GM12872 (cell line): ENCODE measurements around the gene MT1A.

Experiments
- TF ChIP-seq, protein P1 (sequence below): IDR thresholded peaks from 3 replicates; pipeline ENCODE4 v1.5.1; 2011; ENCODE audit warnings: low read depth, mild to moderate bottlenecking, low read length, moderate library complexity; ENCODE audit not compliant: insufficient read depth

Gene MT1A

DNA sequence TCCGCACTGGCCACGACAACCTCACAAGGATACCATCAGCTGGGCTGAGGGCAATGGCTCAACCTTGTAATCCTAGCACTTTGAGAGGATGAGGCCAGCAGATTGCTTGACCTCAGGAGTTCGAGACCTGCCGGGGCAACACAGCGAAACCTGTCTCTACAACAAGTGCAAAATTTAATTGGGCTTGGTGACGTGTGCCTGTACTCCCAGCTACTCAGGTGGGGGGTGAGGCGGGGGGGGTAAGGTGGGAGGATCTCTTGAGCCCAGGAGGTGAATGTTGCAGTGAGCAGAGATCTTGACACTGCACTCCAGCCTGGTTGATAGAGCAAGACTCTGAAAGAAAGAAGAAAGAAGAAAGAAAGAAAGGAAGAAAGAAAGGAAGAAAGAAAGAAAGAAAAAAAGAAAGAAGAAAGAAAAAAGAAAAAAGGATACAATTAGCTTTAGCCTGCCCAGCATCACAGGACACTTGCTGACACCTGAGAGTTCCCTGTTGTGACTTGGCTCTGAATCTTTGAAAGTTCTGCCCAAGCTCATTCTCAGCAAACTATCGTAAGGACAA lies 18.0 kb upstream of the MT1A start:
- TF ChIP-seq, protein P1, sequence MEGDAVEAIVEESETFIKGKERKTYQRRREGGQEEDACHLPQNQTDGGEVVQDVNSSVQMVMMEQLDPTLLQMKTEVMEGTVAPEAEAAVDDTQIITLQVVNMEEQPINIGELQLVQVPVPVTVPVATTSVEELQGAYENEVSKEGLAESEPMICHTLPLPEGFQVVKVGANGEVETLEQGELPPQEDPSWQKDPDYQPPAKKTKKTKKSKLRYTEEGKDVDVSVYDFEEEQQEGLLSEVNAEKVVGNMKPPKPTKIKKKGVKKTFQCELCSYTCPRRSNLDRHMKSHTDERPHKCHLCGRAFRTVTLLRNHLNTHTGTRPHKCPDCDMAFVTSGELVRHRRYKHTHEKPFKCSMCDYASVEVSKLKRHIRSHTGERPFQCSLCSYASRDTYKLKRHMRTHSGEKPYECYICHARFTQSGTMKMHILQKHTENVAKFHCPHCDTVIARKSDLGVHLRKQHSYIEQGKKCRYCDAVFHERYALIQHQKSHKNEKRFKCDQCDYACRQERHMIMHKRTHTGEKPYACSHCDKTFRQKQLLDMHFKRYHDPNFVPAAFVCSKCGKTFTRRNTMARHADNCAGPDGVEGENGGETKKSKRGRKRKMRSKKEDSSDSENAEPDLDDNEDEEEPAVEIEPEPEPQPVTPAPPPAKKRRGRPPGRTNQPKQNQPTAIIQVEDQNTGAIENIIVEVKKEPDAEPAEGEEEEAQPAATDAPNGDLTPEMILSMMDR, result no peak

DNA sequence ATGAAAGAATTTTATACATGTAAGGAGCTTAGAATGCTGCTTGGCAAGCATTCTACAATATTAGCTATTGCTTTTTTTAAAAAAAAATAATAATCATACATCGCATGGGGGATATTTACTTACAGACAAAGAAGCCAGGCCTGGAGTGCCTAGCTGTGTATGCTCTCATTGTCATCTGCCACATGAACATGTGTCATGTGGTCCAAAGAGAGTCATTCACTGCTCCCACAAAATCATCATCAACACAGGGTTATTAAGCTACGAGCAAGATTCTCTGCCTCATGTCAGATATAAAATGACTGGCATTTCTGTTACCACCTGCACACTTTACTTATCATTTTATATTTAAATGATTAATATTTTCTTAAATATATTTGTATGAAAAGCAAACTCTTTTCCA lies 14.8 kb upstream of the MT1A start:
- TF ChIP-seq, protein P1, result no peak

DNA sequence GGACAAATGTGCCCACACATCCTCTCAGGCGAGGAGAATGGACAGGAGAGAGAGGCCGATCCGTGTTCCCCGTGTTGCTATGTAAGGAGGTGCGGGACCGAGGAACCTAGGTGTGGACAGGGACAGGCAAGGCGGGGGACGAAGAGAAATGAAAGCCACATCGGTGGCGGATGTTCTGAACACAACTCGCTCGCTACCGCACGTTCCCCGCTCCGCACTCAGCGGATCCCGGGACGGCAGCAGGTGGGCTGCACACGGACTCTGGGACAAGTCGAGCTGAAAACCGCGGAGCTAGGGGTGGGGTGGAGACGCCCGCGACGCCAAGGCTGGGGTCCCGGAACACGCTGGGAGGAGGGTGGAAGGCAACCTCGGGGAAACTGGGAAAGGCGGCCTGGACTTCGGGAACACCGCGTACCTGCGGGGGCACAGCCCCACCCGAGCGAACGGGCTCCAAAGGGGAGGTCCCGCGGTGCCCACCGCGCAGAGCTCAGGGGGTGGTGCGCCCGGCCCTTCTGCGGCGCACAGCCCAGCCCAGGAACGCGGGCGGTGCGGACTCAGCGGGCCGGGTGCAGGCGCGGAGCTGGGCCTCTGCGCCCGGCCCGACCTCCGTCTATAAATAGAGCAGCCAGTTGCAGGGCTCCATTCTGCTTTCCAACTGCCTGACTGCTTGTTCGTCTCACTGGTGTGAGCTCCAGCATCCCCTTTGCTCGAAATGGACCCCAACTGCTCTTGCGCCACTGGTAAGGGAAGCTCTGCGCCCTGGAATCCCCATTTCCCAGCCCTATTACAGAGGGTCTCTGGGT lies 13.1 kb upstream of the MT1A start, which contains the start of gene MT1E:
Gene MT1E (plus strand): TSS at position 642 of the 803 bp plus-strand sequence. CDS start 71 bp downstream, at position 713.
- TF ChIP-seq, protein P1, result no peak

- TF ChIP-seq, protein P1, result no peak
Measured at GRCh38 chr16:56625943-56626654, 12.4 kb upstream of the MT1A start.

- TF ChIP-seq, protein P1, result no peak
Measured at GRCh38 chr16:56626685-56627084, 11.8 kb upstream of the MT1A start.

DNA sequence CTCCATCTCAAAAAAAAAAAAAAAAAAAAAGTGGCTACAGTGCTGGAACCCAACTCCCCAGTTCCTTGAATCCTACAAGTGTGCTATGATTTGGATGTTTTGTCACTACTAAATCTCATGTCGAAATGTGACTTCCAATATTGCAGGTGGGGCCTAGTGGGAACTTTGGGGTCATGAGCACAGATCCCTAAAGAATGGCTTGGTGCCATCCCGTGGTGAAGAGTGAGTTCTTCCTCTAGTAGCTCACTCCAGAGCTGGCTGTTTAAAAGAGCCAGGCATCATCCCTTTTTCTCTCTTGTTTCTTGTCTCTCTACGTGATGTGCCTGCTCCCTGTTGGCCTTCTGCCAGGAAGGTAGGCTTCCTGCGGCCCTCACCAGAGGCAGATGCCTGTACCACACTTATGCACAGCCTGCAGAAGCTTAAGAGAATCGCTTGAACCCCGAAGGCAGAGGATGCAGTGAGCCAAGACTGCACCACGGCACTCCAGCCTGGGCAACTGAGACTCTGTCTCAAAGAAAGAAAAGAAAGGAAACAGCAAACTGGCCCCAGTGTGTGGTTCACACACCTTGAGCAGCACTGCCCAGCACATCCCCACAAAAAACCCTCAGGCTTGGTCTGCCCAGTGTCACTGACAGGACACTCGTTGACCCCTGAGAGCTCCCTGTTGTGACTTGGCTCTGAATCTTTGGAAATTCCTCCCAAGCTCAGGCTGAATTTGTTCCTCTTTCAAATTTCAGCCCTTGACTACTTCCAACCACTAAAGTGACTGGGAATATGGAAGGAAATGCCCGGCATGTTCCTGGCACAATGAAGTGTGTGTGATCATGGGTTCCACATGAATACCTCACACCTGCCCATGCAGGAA lies 9.7 kb upstream of the MT1A start:
- TF ChIP-seq, protein P1, result no peak

DNA sequence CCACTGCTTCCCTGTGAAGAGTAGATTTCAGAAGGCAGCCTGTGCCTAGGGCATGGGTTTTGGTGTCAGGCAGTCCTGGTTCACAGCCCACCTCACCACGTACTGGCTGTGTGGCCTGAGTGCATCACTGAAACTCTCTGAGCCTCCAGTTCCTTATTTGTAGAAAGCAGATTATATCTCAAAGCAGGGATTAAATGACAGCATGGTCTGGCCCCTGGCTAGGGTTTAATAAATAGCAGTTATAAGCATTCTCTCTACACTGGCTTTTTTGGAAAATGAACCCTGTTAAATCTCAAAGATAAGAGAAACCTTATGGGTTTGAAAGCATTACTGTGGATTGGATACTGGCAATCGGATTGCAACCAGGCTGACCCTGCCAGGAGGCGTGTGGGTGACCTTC lies 8.9 kb upstream of the MT1A start:
- TF ChIP-seq, protein P1, result no peak
